ENCODE measurements around the gene AAR2. TPM values are rescaled to one million over a fixed set of nuclear protein-coding genes. Genes with fewer than 3 reads are reported as not detected.
A peak's percentile ranks its signal among the peaks of the same experiment; 100 is the strongest.

Gene AAR2
- 18.1 TPM for total RNA-seq (ENCODE audit: insufficient read depth, low replicate concordance)

- DNase-seq (ENCODE audit: low spot score): peak; percentile 75
Measured at GRCh38 chr20:36235892-36236785, at the start of gene AAR2. TSS of gene AAR2 (plus strand) at chr20:36236478. CDS start at chr20:36239869, 3,391 bp downstream.

GRCh38 chr20:36193977-36194712 lies 42.1 kb upstream of the AAR2 start:
- DNase-seq (ENCODE audit: low spot score): no peak

DNA sequence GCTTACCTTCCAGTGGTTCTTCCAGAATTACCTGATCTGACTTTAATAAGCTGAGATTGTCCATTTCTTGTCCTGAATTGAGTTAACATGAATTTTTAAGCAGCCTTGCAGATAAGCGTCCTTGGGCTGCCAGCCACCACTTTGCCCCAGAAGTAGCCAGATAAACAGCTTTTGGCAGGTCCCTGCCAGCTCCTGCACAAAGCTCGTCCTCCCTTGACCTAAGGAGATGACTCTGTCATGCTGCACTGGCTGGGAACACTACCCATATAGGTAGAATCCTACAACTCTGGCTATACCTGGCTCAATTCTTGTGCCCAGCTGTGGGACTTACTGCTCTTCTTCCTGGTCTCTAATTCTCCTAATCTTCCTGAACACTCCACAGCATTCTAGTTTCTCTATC lies 39.6 kb upstream of the AAR2 start:
- DNase-seq (ENCODE audit: low spot score): no peak

DNA sequence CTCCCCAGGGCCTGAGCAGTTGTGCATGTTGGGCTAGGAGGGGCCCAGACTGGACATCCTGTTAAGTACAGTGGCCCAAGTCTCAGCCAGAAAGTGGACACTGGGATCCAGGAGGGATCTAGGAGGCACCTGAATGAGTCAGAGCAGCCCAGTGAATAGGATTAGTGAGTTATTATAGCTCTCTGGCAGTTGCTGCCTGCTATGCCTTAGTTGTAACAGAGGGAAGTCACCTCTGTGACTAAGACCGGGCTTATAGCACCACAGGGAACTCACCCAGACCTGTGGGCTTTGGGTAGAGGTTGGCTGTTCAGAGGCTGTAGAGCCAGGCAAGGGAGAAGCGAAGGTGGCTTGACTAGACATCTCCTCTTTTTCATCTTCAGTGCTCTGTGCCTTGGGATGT lies 39.0 kb upstream of the AAR2 start:
- DNase-seq (ENCODE audit: low spot score): no peak

DNA sequence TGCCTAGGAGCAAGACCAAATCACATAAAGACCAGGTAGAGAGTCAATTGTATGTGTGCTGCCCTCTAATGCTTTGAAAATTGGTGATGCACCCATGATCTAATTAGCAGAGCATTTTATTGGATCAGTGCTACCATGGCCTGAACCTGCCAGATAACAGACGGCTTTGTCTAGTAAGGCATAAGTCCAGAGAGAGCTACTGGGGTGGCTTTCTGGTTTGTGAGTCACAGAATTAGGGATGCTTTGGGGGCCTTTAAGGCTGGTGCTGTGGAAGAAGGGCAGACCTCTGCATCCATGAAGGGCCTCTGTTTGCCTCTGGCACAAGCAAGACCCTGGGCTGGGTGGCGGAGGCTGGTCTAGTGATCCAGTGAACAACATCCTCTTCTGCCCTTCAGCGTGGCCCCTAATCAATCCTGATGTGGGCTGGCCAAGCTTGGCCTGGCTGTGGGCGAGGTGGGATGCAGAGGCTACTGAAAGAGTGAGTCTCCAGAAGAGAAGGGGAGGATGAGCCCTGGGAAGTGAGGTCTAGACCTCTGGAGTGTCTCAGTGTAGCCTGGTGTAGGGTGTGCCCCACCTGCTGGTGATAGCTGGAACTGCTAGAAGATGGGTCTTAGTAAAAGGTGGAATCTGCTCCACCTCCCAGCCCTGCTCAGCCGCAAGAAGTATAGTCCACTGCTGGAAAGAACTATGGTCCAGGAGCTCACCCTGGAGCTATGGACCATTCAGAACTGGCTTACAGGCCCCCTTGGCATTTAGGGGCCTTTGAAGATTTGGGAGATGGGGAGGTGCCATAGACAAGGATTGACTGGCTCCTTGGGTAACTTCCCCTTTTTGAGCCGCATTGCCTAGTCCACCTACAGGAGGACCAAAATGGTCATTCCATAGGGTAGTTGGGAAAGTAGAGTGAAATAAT lies 36.7 kb upstream of the AAR2 start:
- DNase-seq (ENCODE audit: low spot score): peak; percentile 86

GRCh38 chr20:36200451-36200850 lies 35.8 kb upstream of the AAR2 start:
- peak; percentile 56 for DNase-seq (ENCODE audit: low spot score)

- DNase-seq (ENCODE audit: low spot score): no peak
Measured at GRCh38 chr20:36201198-36201597, 35.1 kb upstream of the AAR2 start.

DNA sequence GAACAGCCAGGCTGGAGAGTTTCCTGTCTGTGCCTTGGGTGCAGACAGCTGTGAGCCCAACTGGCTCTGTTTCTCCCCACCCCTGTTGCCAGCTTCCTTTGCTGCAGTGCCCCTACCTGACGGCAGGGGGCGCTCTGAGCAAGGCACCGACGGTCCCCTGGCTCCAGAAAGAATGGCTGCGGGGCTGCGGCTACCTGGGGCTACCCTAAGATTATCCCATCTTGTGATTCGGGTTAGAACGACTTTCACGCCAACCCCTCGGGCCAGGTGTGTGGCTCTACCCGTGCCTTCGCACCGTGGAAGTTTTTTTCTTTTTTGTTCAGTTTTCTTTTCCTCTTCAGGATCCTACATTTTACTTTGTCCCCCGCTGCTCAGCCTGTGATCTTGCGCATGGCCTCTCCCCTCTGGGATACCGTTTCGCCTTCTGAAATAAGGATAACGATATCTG lies 33.4 kb upstream of the AAR2 start:
- peak; percentile 10 for DNase-seq (ENCODE audit: low spot score)

- no peak for DNase-seq (ENCODE audit: low spot score)
Measured at GRCh38 chr20:36203861-36204260, 32.4 kb upstream of the AAR2 start.

- DNase-seq (ENCODE audit: low spot score): no peak
Measured at GRCh38 chr20:36205026-36205425, 31.3 kb upstream of the AAR2 start.

DNA sequence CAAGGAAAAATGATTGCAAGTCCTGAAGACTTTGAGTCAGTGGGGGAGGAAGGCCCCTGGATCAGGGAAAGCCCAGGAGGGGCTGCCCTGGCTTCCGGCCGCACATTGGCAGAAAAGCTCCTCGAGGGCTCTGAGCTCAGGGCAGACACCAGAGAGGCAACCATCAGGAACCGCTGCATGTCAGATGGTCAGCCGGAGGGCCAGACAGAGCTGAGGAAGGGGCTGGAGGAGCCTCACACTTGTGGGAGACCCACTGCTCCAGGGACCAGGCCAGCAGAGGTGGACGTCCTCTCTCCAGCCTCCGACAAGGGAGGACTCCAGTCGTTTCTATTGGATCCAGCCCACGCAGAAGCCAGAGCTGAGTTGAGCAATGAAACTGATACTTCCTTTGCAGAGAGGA lies 30.2 kb upstream of the AAR2 start:
- no peak for DNase-seq (ENCODE audit: low spot score)

DNA sequence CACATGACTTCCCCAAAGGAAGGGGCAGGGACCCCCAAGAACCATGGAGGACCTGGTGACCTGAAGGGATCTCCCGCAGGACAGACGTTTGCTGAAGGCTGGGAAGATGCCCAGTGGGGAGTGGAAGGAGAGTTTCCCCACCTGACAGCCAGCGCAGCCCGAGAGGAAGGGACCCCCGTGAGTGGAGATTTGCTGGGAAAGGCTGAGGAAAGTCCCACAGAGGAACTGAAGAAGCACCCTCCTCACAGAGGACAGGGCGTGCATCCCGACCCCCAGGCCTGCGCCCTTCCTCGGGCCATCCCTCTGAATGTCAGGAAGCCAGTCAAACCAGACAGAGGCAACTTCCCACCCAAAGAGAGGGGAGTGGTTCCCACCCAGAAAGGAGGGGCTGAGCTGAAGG lies 29.6 kb upstream of the AAR2 start:
- DNase-seq (ENCODE audit: low spot score): no peak

DNA sequence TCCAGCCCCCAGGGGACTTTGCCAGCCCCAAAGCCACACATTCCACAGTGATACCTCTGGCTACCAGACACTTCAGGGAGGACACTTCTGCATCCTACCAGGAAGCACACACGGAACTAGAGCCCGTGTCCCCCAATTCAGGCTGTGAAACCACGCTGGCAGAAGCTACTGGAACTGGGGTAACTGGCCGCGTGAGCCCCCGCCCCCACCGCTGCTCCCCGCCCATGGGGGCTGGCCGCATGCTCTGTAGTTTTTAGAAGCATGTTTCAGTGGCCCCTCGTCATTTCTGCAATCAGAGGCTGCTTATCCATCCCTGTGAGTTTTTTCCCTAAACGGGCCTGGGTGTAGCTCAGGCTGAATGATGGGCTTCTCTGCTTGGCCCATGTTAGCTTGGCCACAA lies 28.7 kb upstream of the AAR2 start:
- no peak for DNase-seq (ENCODE audit: low spot score)

DNA sequence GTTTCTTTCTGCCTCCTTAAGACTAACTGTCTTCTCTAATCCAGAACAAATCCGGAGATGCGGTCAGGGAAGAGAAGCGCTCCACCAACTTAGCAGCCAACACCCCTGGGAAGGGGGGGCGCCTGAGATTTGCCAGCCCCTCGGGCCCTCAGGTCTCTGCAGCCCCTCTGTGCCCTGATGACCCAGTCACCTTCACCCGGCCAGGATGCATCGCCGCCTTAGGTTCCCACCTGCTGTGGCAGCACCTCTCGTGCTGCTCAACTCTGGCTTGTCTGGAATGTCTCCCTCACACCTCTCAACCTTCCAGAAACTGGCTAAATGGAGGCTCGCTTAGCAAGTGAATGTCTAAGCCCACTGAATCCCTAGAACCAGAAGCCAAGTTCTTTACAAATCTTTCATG lies 28.0 kb upstream of the AAR2 start:
- peak; percentile 25 for DNase-seq (ENCODE audit: low spot score)

DNA sequence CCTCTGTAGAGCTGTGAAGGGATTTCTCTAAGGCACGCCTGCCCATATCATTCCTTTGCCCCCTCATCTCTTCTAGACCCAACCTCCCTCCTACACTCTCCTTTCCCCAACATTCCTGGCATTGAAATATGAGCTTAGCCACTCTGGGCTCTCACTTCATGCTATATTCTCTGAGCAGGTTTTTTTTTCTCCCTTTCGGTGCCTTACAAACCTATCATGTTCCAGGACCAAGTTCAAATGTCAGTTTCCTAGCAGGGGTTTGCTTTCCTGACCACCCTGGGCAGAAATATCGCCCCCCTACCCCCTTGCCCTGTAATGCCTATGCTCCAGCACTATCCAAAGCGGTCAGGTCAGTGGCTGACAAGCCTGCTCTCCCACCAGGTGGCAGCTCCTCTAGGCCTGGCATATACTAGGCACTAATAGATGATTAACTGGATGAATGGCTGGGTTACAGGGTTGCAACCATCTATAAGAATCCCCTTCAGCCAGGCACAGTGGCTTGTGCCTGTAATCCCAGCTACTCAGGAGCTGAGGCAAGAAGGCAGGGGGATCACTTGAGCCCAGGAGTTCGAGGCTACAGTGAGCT lies 25.7 kb upstream of the AAR2 start:
- DNase-seq (ENCODE audit: low spot score): no peak

DNA sequence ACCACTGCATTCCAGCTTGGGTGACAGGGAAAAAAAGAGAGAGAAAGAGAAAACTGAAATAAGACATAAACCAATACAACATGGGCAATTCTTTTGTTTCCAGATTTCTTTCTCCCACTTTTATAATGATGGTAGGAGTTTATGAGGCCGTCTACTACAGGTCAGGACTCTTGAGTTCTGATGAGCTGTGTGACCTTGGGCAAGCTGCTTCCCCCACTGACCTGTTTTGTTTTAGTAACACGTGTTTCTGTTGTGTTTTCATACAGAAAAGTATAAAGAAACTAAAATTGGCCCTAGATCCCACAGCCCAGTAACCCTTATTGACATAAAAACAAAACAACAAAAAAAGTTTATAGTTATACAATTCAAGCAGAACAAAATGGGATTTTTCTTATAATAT lies 22.9 kb upstream of the AAR2 start:
- DNase-seq (ENCODE audit: low spot score): no peak

DNA sequence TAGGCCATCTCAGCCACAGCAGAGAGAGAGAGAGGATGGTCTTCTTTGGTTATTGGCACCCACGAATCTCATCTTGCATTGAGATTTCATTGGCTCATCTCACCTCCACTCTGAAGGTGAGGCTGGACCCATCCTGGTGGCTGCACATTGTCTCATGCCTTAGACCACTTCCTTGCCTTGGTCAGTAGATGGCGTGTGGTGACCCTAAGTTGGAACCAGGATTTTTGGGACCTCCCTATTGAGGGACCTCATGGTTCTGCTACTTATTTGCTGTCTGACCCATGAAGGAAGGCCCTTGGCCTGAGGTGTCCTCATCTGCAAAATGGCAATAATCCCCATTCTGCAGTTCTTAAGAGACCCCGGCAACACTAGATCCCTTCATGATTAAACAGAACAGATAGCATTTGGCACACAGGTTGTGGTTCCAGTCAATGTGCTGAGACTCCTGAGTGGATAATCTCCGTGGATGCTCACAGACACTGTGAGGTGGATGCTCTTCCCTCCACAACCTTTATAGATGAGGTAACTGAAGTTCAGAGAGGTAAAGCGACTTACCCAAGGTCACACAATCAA lies 21.5 kb upstream of the AAR2 start:
- DNase-seq (ENCODE audit: low spot score): no peak

- no peak for DNase-seq (ENCODE audit: low spot score)
Measured at GRCh38 chr20:36215778-36216177, 20.5 kb upstream of the AAR2 start.

- no peak for DNase-seq (ENCODE audit: low spot score)
Measured at GRCh38 chr20:36216314-36217025, 19.8 kb upstream of the AAR2 start.

GRCh38 chr20:36217226-36217625 lies 19.1 kb upstream of the AAR2 start:
- DNase-seq (ENCODE audit: low spot score): no peak

Data from umbilical cord (tissue), 2 donors.